HG03520 (cell line): ENCODE results near the gene EML1.

ENCODE experiments used
- ATAC-seq: cut with Tn5 transposase; IDR thresholded peaks from one replicate; pipeline ENCODE4 v1.9.1; 2021; ENCODE audit warnings: mild to moderate bottlenecking, moderate library complexity; ENCODE audit not compliant: unreplicated experiment

Gene EML1

DNA sequence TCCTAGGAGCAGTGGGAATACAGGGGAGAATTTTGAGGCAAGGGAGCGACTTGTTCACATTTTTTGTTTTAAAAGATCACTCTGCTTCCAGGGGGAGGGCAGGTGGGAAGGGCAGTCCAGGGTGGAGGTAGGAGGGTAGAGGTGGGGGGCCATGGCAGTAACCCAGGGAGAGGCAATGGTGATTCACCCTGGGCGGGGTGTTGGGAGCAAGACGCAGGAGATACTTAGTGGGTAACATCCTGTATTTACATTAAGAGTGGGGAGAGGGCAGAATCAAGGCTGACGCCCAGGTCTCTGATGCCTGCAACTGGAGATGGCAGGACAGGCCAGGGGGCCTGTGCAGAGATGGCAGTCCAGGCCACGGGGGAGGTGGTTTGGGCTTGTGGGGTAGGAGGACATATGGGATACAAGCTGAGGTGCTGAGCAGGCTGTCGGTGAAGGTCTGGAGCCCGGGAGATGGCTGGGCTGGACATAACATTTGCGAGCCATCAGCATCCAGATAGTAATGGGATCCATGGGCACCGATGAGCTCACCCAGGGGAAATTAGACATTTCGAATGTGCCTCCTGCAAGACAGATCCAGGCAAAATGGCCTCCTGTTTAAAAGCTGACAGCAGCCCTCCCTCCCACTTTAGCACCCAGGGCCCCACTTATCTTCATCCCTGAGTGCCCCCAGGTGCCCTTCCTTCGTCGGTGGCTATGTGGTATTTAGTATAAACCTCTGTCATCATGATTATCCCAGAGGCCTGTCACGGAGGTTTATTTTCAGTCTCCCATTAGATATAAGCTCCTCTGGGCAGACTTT, 9.3 kb downstream of the EML1 start:
- ATAC-seq, result no peak

DNA sequence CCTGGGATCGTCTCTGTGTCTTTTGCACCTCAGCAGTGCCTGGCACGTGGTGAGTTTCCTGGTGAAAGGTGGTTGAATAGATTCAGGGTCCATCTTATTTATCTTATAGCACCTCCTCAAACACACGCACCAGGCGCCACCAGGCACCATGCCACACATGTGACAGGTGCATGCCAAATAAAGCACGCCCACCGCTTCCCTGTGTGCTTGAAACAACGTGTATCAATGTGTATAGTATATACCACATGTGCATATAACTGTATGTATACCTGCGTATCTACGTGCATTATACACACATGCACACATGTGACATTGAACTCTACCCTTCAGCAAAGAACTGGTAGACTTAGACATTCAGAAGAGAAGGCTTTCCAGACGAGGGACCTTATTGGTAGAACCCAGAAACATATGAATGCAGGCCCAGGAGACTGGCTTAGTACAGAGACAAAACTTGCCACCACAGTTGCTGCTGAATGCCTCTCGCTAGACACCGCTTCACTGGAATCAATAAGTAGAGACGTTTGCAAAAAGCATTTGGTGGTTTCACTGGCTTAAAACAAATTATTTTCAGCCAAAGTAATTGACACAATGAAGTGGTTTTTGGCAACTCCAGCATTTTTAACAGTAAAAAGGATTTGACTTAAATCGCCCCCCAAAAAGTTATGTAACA, 10.0 kb downstream of the EML1 start:
- no peak for ATAC-seq

DNA sequence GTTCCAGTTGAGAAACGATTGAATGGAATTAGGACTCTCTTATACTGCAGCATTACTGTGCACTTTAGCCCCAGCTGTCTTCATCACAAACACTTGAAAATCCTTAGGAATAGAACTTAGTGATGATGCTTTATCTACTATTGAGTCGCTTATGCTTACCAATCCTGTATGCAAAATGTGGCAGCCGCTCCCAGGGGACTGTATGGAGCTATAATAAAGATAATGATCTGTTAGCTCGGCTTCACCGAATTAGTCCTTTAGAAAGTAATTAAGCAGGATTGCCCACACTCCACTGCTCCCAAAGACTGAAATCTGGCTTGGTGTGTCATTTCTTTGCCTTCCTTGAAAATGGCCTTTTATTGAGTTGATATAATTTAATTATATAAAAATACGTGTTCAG, 10.6 kb downstream of the EML1 start:
- no peak for ATAC-seq

DNA sequence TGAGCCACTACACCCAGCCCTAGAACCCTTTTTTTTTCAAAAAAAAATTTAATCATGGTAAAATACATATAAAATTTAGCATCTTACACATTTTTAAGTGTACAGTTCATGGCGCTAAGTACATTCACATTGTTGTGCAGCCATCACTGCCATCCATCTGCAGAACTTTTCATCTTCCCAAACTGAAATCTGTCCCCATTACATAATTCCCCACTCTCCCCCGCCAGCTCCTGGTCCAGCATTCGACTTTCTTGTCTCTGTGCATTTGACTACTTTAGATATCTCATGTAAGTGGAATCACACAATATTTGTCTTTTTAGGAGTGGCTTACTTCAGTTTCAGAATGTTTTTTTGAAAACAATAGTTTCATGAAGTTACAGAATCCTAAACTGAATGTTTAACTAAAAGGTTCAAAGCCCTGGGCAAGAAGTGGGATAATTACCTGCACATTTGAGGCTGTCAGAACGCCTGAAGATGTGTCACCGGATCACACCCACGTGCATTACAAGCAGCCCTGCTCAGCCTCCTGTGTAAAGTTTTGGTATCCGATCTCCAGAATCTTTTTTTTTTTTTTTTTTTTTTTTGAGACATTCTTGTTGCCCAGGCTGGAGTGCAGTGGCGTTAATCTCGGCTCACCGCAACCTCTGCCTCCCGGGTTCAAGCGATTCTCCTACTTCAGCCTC, 12.7 kb downstream of the EML1 start:
- no peak for ATAC-seq

DNA sequence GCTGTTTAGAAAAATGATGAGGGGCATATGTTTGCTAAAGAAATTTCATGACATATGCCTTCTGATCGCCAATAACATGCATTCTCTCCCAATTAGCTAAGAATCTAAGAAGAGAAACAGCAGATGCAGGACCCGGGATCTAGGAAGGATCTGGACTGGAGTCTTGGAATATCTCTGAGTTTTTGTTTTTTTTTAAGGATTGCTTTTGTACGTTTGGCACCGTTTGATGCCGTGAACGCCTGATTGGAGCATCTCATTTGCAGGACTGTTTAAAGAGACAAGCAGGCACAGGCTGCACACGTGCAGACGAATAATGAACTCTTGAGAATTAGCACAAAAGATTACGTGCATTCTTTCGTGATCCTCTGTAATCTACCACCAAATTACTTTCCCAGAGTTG, 13.6 kb downstream of the EML1 start:
- ATAC-seq, result no peak

- ATAC-seq, result no peak
These were observed 14.4 kb downstream of the EML1 start for GRCh38 chr14:99807413-99808153.

DNA sequence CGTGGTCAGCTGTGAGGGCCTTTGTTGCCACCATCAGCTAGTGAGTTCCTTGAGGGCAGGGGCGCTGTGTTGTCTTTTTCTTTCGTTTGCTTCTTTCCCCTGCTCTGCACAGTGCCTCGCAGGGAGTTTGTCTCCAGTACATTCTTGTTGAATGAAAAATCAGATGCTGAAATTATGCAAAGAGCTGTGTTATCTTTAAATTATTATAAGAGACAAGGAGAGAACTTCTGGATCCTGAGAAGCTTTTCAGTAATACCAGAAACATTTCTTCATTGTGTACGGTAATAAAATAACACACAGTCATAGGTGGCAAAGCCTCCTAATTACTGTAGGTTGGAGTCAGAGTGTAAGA, 14.9 kb downstream of the EML1 start:
- no peak for ATAC-seq

DNA sequence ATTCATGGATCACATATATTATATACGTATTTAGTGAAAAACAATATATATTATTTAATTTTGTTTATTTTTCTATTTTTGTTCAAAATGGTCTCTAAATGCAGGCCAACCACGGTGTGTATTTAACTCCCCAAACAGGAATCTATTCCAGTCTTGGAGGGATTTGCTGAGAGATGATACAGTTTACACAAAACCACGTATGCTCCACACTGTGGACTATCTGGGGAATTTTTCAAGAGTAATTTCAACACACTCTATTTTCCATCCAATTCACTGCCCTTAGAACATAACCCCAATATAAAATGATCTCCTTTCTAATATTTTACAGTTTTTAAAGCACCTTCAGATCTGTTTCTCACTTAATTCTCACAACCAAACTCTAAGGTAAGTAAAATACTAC, 15.3 kb downstream of the EML1 start:
- no peak for ATAC-seq

DNA sequence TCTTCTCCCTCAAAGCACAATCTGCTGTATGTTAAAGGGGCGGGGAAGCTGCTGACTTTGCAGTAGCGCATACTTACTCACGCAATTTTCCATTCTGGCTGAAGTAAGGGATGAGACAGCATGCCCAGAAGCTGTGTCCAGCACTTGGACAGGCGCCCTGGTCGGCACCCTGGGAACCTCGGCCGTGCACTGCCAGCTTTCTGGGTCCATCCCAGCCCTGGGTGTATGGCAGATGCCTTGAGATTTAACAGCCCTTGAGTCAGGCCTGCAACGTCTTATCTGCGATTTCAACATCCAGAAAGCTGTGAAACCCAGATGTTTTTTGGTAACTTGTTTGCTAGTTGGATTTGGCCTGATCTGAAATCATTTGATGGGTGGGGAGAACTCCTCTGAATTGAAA, 16.1 kb downstream of the EML1 start:
- no peak for ATAC-seq

DNA sequence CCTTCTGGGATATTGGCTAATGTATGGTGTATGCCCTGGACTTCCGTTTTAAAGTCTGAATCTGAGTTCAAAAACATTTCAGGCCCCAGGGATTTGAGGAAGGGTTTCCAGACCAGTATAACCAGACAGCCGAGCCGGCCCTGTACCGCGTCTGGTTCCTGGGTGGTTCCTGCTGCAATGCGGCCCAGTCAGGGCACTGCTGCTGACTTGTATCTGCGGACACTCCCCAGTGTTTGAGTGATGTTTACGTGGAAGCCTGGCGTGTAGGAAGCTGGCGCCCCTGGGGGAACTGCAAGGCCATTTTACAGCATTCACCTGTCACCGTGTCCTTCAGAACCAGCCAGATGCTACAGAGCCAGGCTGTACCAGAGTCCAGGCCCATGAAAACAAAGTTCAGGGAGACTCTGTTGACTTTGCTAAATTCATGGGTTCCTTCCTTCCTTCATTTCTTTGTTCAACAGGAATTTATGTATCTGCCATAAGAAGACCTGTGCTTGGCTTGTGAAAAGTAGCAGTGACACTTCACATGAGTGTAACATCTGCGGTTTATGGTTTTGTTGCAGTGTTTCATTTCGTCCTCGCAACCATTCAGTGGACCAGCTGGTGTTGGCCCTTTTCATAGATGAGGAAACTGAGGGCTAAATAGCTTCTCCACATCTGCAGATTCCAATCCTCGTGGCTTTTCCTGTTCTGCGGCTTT, 16.8 kb downstream of the EML1 start:
- ATAC-seq, result no peak

GRCh38 chr14:99810559-99810874, 17.3 kb downstream of the EML1 start:
- ATAC-seq, result no peak

DNA sequence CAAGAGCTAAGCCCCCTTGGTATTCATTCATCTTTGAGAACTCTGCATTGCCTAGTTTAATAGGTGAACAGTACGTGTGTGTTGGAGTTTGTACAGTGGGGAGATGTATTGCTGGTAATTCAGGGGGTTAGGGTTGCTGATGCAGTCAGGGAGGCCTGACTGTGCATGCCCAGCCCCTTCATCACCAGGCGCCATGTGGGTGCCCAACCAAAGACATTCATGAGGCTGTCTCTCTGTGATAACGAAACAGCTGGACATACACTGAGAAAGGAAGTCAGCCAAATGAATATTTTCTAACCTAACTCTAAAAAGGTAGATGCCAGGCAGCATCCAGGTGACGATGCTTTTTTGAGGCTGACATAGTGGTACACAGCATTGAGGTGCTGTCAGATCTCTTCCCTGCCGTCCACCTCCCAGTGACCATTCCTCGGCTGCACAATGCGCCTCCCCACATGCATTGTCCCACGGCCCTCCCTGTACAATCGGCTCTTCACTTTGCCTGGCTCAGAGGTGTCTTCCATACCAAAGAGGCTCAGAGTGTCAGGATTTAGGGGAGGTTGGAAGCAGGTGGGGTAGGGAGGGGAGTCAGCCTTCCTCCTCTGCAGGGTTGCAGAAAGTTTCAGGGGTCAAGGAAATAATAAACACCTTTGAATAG, 19.0 kb downstream of the EML1 start:
- no peak for ATAC-seq

- no peak for ATAC-seq
These were observed 19.7 kb downstream of the EML1 start for GRCh38 chr14:99812892-99813291.

DNA sequence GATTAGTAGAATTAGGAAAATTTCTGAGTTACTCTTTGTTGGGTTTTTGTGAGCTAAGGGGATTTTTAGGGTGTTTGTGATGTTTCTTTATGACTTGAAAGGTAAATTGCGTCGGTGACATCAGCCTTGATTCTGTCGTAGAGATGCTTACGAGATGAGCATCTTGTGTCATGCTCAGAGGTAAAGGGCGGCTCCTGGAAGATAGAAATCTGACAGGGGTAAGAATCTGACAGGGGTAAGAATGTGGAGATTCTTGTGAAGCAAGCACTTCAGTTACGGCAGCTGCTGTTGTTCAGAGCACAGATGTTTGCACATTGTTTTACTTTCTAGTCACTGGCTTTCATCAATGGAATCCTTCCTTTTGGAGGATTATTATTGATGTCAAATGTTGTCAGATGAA, 22.5 kb downstream of the EML1 start:
- no peak for ATAC-seq

DNA sequence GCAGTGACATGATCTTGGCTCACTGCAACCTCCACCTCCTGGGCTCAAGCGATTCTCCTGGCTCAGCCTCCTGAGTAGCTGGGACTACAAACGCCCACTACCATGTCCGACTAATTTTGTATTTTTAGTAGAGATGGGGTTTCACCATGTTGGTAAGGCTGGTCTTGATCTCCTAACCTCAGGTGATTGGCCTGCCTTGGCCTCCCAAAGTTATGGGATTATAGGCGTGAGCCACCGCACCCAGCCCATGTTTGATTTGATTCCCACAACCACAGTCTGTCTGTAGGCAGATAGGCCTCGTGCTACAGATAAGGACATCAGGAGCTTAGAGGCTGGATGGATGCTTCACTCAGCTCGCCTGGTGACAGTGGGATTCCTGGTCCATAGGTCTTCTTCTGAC, 23.0 kb downstream of the EML1 start:
- ATAC-seq, result no peak

- ATAC-seq, result no peak
These were observed 23.4 kb downstream of the EML1 start for GRCh38 chr14:99816642-99817041.

DNA sequence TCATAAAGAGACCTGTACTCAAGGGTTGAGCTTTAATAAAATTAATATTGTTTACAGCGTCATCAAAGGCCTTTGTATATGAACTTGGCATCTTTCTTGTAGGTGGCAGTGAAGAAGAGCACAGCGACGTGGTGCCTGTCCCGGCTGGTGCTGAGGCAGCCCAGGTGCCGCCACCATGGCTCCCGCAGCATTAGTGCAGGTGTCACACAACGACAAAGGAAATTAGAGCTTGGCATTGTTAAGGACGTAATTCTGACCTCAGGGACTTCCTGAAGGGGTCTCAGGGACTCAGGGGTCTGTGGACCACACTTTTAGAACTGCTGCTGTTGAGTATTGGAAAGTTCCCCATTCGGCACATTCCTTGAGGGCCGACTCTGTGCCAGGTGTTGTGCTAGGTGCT, 24.1 kb downstream of the EML1 start:
- no peak for ATAC-seq

- ATAC-seq, result no peak
These were observed 25.4 kb downstream of the EML1 start for GRCh38 chr14:99818503-99819036.

DNA sequence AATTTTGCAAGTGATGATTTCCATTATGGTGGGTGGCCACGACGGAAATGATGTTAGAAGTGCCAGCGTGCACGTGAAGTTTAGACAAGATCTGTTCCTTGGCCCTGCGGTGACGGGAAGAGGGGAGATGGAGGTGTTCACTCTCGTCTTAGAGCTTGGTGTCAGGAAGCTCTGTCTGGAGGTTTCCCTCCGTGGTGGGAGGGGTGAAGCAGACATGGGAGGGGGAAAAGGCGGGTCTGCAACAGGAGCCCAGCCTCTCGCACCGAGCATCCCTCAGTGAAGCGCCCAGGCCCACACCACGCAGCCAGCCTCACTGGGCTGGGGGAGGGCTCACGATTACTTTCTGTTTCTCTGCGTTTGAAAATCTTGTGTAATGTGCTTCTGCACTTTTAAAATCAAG, 26.3 kb downstream of the EML1 start:
- no peak for ATAC-seq

- no peak for ATAC-seq
These were observed 27.6 kb downstream of the EML1 start for GRCh38 chr14:99820702-99821331.
